ENCODE data around the gene CUX1.
"Not testable (repeated sequence)": the region's sequence is repeated elsewhere in the genome, so short reads cannot be mapped to it uniquely, and the experiment has no call there.

Gene CUX1

DNA sequence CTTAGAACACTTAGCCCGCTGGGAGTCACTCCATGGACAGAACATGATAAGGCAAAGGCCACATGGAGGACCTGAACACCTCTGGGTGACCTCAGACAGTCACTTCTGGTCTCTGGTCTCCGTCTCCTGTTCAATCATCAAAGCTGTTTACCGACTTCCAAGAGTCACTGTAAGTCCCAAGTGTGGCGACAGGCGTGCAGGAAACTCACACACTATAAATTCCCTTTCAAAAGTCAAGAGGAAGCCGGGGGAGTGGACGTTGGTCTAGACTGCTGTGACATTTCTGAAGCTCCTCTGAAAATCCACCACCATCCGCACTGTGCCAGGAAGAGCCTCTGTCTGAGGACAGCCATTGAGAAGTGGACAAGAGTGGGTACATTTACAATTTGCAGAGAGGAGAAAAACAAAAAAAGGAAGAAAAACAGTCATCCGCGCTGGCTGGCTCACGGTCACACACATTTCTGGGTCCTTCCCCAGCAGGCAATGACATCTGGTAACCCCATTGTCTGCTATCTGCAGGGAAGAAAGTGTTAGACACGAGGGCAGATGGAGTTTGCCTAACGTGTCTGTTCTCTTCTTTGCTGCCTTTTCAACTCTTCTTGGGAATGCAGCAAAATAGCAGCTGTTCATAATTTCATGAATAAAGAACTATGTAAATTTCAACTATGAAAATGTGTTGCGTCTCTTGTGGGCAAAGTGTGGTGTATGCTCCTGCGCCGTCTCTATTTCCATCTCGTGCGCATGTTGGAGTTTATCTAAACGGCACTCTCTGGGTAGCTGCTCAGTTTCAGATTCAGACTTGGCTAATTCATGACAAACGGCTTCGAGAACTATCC, 32.9 kb upstream of the CUX1 start:
- TF ChIP-seq, protein P1, sequence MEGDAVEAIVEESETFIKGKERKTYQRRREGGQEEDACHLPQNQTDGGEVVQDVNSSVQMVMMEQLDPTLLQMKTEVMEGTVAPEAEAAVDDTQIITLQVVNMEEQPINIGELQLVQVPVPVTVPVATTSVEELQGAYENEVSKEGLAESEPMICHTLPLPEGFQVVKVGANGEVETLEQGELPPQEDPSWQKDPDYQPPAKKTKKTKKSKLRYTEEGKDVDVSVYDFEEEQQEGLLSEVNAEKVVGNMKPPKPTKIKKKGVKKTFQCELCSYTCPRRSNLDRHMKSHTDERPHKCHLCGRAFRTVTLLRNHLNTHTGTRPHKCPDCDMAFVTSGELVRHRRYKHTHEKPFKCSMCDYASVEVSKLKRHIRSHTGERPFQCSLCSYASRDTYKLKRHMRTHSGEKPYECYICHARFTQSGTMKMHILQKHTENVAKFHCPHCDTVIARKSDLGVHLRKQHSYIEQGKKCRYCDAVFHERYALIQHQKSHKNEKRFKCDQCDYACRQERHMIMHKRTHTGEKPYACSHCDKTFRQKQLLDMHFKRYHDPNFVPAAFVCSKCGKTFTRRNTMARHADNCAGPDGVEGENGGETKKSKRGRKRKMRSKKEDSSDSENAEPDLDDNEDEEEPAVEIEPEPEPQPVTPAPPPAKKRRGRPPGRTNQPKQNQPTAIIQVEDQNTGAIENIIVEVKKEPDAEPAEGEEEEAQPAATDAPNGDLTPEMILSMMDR (IDR thresholded peaks at IDR 0.05; ENCODE audit: low read depth, low read length) = no peak
- no peak overlapping the region for H3K4me3 ChIP-seq (replicated peaks in 1 of 2; ENCODE audit: low read depth in 2 of 2, low read length in 2 of 2)
- peak in 1 of 2 donors; percentile 59 for DNase-seq (ENCODE audit: low read depth in 2 of 2)

DNA sequence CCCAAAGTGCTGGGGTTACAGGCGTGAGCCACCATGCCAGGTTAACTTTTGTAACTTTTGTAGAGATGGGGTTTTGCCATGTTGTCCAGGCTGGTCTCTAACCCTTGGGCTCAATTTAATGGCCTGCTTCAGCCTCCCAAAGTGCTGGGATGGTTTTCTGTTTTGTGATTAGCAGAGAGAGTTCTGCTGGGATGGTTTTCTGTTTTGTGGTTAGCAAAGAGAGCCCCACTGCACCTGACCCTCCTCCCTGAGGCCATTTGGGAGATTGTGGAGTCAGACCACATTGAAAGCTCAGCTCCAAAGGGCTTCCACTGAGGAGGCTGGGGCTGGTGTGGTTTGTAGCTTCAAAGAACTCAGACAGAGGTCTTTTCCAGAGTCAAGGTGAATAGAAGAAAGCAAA, 29.6 kb upstream of the CUX1 start:
- TF ChIP-seq, protein P1 (IDR thresholded peaks at IDR 0.05; ENCODE audit: low read depth, low read length) = no peak
- H3K4me3 ChIP-seq (replicated peaks in 1 of 2; ENCODE audit: low read depth in 2 of 2, low read length in 2 of 2) = no peak overlapping the region
- DNase-seq (ENCODE audit: low read depth in 2 of 2) = no peak

DNA sequence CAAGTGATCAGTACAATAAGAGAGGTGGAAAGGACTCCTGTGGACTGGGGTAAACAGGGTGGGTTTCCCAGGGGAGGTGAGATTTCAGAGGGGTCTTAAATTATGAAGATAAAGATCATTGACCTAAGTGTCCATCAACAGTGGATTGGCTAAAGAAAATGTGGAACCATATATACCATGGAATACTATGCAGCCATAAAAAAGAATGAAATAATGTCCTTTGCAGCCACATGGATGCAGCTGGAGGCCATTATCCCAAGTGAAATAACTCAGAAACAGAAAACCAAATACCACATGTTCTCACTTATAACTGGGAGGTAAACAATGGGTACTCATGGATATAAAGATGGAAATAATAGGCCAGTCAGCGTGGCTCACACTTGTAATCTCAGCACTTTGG, 28.9 kb upstream of the CUX1 start:
- no peak overlapping the region for H3K4me3 ChIP-seq (replicated peaks in 1 of 2; ENCODE audit: low read depth in 2 of 2, low read length in 2 of 2)
- DNase-seq (ENCODE audit: low read depth in 2 of 2) = no peak
- TF ChIP-seq, protein P1 (IDR thresholded peaks at IDR 0.05; ENCODE audit: low read depth, low read length) = no peak

DNA sequence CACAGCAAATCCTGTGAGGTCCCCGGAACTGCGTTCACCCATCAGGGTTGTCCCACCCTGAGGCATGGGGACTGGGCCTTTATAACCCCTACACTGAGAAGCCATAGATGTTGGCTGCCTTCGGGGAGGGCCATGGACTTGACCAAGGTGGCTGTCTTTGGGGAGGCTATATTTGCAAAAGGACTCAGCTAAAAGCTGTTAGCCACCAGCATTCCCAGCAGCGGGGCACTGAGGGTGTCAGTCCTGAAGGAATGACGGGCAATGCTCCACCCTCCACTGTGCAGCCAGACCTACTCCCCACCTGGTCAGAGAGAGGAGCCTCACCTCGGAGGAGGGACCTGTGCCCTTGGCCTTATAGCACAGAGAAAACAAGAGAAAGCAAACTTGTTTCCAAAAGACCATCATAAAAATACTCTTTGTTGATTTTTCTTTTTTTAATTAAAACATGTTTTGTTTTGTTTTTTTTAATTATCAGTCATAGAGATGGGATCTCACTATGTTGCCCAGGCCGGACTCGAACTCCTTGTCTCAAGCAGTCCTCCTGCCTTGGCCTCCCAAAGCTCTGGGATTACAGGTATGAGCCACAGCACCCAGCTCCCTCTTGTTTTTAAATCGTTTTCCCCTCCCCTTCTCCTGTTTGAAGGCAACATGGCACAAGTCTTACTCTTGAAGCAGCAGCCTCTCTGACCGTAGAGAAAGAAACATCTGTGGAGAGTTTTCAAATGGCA, 26.7 kb upstream of the CUX1 start:
- TF ChIP-seq, protein P1 (IDR thresholded peaks at IDR 0.05; ENCODE audit: low read depth, low read length) = no peak
- no peak overlapping the region for H3K4me3 ChIP-seq (replicated peaks in 1 of 2; ENCODE audit: low read depth in 2 of 2, low read length in 2 of 2)
- DNase-seq (ENCODE audit: low read depth in 2 of 2) = no peak

DNA sequence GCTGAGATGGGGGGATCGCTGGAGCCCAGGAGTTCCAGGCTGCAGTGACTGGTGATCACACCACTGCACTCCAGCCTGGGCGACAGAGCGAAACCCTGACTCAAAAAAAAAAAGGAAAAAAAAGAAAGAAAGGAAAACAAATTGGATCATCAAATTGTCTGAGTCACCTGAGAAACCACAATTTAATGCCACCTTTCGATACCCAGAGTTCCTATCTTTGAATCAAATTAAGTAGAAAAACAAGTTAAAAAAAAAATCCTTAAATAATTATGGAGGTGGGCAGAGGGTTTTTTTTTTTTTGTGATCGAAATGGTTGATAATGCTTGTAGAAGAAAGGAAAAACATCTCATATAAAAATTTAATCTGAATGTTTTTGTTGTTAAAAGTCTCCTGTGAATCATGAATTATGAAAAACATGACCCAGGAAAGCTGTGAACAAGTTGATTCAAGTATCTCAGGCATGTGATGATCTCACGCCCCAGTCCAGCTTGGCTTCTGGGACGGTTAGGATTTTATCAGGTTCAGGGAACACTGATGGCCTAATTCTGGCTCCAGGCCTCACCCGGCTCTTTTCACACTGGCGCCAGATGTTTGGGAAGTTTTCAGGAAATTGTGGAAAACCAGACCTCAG, 25.3 kb upstream of the CUX1 start:
- TF ChIP-seq, protein P1 (IDR thresholded peaks at IDR 0.05; ENCODE audit: low read depth, low read length) = no peak
- no peak overlapping the region for H3K4me3 ChIP-seq (replicated peaks in 1 of 2; ENCODE audit: low read depth in 2 of 2, low read length in 2 of 2)
- DNase-seq (ENCODE audit: low read depth in 2 of 2) = peak; percentile 62 to 78

DNA sequence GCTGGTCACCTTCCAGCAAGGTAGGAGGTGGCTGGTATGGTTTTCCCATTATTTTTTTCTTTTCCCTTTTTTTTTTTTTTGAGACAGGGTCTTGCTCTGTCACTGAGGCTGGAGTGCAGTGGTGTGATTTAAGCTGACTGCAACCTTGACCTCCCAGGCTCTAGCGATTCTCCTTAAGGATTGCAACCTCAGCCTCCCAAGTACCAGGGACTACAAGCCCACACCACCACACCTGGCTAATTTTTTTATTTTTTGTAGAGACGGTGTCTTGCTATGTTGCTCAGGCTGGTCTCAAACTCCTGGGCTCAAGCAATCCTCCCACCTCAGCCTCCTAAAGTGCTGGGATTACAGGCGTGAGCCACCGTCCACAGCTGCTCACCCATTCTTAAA, 24.7 kb upstream of the CUX1 start:
- not testable (repeated sequence) for H3K4me3 ChIP-seq (replicated peaks in 1 of 2; ENCODE audit: low read depth in 2 of 2, low read length in 2 of 2); DNase-seq (ENCODE audit: low read depth in 2 of 2)

DNA sequence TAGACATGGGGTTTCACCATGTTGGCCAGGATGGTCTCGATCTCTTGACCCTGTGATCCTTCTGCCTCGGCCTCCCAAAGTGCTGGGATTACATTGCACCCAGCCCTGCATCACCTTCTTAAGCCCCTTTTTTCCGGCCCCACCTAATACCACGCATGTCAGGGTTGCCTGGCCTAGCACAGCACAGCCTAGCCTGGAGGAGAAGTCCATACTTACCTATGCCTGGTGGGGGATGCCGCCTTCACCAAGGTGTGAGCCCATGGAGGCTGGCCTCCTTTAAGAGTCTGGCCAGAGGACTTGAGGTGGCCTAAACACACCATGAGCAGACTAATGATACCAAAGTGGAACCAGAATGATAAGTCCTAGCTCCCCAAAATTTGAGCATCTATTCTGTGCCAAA, 22.0 kb upstream of the CUX1 start:
- no peak for DNase-seq (ENCODE audit: low read depth in 2 of 2)
- TF ChIP-seq, protein P1 (IDR thresholded peaks at IDR 0.05; ENCODE audit: low read depth, low read length) = no peak
- no peak overlapping the region for H3K4me3 ChIP-seq (replicated peaks in 1 of 2; ENCODE audit: low read depth in 2 of 2, low read length in 2 of 2)

DNA sequence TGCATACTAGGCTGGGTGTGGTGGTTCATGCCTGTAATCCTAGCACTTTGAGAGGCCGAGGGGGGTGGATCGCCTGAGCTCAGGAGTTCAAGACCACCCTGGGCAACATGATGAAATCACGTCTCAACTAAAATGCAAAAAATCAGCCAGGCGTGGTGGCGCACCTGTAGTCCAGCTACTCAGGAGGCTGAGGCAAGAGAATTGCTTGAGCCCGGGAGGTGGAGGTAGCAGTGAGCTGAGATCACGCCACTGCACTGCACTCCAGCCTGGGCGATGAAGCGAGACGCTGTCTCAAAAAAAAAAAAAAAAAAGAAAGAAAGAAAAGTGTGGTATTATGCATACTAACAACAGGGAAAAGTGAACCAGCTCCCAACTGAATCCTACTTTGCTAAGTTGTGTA, 19.3 kb upstream of the CUX1 start:
- H3K4me3 ChIP-seq (replicated peaks in 1 of 2; ENCODE audit: low read depth in 2 of 2, low read length in 2 of 2); DNase-seq (ENCODE audit: low read depth in 2 of 2): not testable (repeated sequence)

Data from cardiac fibroblast (primary cell).